Measurements from ENCODE around the gene LECT2.

LECT2 gene

DNA sequence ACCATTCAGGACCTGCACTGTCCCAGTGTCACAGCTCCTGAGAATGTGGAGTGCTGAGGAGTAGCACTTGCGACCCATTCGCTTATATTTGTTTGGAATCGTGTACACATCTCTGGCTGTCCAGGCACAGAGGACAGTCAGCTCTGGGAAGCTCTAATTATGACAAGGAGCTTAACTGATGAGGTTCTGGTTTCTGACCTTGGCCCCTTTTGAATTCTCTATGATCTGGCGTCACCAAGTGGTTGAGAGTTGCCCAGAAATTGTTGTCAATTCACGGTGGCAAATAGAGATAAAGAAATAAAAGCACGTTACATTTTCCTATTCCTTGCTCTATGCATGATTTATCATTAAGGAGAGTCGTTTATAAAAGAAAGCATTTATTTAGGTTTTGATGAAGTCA is 34.9 kb upstream of the LECT2 start:
- no peak for TF ChIP-seq CTCF (IDR thresholded peaks at IDR 0.05)

DNA sequence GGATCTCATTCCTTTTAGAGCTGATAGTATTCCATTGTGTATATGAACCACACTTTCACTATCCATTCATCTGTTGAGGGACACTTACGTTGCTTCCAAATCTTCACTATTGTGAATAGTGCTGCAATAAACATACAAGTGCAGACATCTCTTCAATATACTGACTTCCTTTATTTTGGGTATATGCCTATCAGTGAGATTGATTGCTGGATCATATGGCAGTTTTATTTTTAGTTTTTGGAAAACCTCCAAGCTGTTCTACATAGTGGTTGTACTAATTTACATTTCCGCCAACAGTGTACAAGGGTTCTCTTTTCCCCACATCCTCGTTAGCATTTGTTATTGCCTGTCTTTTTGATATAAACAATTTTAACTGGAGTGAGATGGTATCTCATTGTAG is 33.8 kb upstream of the LECT2 start:
- TF ChIP-seq CTCF (IDR thresholded peaks at IDR 0.05), result no peak

DNA sequence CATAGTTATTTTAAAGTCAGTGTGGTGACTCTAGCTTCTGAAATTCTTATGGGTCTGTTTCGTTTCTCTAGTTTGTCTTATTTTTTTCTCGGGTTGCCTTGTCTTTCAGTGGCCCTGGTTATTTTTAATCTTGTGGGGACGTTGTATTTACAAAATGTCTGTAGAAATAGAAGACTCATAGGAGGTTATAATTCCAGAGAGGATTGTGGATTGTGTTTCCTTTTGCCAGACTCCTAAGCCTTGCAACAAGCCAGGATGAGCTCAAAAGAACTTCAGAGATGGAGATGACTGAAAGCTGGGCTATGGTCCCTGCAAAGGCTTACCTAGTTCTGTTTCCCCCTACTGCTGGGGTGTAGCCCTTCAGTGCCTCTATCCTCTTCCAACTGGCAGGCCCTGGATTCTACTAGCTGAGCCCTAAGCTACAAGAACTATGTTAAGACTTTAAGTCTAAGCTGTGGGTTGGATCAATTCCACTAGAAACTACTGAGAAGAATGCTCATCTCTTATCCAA is 32.2 kb upstream of the LECT2 start:
- no peak for TF ChIP-seq CTCF (IDR thresholded peaks at IDR 0.05)

GRCh38 chr5:135986401-135986800 is 31.6 kb upstream of the LECT2 start:
- TF ChIP-seq CTCF (IDR thresholded peaks at IDR 0.05), result no peak

DNA sequence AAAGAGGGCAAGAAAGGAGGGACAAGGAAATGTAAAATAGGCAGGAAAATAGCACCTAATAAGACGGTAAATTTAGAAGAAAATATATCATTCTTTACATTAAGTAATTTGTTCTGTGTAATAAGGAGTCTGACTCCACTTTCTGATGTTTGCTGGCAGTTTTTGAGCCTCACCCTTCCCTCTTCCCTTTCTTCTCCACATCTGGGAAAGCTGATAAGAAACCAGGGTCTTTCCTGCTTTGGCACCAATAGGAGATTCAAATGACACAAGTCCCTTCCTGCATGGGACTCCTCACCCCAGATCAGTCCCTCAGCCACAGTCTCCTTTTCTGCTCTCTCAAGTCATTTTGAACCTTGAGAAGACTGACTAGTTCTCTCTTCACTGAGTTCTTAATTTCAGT is 31.2 kb upstream of the LECT2 start:
- no peak for TF ChIP-seq CTCF (IDR thresholded peaks at IDR 0.05)

DNA sequence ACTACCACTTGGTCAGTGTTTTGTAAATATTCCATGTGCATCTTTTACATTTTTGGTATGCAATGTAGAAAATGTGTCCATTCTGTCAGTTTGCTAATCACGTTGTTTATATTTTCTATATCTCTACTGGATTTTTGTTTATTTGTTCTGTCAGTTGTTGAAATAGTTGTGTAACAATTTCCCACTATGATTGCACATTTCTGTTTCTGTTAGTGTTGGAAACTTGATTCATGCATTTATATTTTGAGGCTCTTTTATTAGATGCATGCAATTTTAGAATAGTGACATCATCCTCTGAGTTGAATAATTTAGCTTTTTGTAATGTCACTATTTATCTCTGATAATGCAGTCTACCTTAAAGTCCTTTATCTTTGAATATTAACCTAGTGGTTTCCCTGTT is 25.8 kb upstream of the LECT2 start:
- no peak for TF ChIP-seq CTCF (IDR thresholded peaks at IDR 0.05)

GRCh38 chr5:135979510-135979909 is 24.7 kb upstream of the LECT2 start:
- no peak for TF ChIP-seq CTCF (IDR thresholded peaks at IDR 0.05)

DNA sequence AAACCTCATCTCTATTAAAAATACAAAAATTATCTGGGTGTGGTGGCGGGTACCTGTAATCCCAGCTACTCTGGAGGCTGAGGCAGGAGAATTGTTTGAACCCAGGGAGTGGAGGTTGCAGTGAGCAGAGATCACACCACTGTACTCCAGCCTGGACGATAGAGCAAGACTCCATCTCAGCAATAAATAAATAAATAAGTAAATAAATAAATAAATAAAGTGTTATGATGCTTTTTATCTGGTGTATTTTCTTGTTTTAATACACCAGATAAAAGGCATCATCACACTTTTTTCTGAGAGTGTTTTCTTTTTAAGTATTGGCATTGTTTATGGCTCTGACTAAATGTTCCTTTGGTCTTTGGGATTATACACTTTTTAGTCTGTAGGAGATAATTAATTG is 24.2 kb upstream of the LECT2 start:
- no peak for TF ChIP-seq CTCF (IDR thresholded peaks at IDR 0.05)

Measured in LNCAP (cell line).